Activated CD8-positive, alpha-beta memory T cell treated with anti-CD3 and anti-CD28 coated beads for 36 hours (primary cell): ENCODE results near the gene TRIM46. TPM values are rescaled to one million over a fixed set of nuclear protein-coding genes. Genes with fewer than 3 reads are reported as not detected.
"Not testable (repeated sequence)": the region's sequence is repeated elsewhere in the genome, so short reads cannot be mapped to it uniquely, and the experiment has no call there.

Experiments used
- CTCF ChIA-PET: fragments of 350-600 bp; sonication (Branson Sonifier 250); formaldehyde crosslinking; loops from one replicate; lab custom pipeline; 2021; ENCODE audit warnings: antibody characterized with exemption; lab: Charles Lee
- POLR2A ChIA-PET: fragments of 350-600 bp; sonication (Branson Sonifier 250); formaldehyde crosslinking; loops from one replicate; lab custom pipeline; 2021; ENCODE audit warnings: antibody characterized with exemption; lab: Charles Lee
- total RNA-seq, 2 experiments: library from RNA; stranded (reverse); gene quantifications; one replicate each; pipeline ENCODE4 v1.2.3, GENCODE V29; 2021

Gene TRIM46
- total RNA-seq, 2 experiments from 2014 or later: 7.3 to 7.8 TPM

DNA sequence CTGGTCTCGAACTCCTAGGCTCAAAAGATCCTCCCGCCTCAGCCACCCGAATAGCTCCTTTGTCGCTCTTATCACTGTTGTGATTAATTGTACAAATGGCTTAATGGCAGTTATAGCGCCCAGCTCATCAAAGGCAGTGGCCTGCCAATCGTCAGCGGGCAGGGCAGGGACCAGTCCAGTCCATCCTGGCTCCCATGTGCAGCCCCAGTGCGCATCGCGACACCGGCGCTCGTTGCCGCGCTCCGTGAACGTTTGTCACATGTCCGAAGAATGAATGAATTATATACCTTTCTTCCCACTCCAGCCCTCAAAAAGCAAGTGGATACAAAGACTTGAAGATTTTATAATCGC is 53.2 kb downstream of the TRIM46 start:
- POLR2A ChIA-PET: interaction anchor here (0.7 to 2.9 kb wide), 4 partner anchors 14 to 33 kb away, joined by 3 to 9 read pairs (median 6); partner anchors contain the start of gene MTX1

GRCh38 chr1:155227261-155228095 is 53.8 kb downstream of the TRIM46 start:
- POLR2A ChIA-PET: interaction anchor here (0.7 to 2.9 kb wide), 4 partner anchors 14 to 33 kb away, joined by 3 to 9 read pairs (median 6); partner anchors contain the start of gene MTX1
- CTCF ChIA-PET: interaction anchor here (1.0 to 2.2 kb wide), 10 partner anchors 13 to 142 kb away, joined by 3 to 10 read pairs (median 5); partner anchors contain the start of genes KRTCAP2, MTX1 and THBS3

More for the DNA sequence above, 53.2 kb downstream of the TRIM46 start:
- CTCF ChIA-PET: interaction anchor here (1.0 to 2.2 kb wide), 9 partner anchors 14 to 141 kb away, joined by 3 to 10 read pairs (median 5); partner anchors contain the start of genes KRTCAP2, MTX1 and THBS3

- CTCF ChIA-PET: interaction anchor here (0.8 to 2.2 kb wide), 7 partner anchors 15 to 142 kb away, joined by 3 to 9 read pairs (median 4); partner anchors contain the start of genes KRTCAP2, MTX1 and THBS3
These were observed 54.4 kb downstream of the TRIM46 start for GRCh38 chr1:155228096-155228427.

DNA sequence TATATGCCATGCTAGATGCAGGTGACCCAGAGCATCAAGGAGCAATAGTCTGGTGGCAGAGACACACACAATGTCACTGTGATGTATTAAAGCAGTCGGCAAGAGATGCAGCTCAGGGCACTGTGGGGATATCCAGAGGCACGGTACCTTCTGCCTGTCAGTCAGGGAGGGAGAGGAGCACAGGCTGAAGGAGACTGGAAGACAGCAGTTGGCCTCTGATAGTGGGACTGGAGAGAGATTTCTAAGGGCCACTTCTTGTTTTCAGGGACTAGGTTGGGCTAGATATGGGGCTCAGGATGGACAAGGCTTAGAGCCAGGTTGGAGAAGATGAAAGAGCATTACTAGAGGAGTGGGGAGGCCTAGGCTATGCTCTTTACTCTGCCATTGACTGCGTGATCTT is 57.7 kb downstream of the TRIM46 start:
- POLR2A ChIA-PET, CTCF ChIA-PET: not testable (repeated sequence)

More at GRCh38 chr1:155228096-155228427, 54.4 kb downstream of the TRIM46 start:
- POLR2A ChIA-PET: interaction anchor here (2.4 to 2.9 kb wide), 2 partner anchors 16 to 34 kb away, joined by 8 to 9 read pairs; no protein-coding TSS in a partner anchor

DNA sequence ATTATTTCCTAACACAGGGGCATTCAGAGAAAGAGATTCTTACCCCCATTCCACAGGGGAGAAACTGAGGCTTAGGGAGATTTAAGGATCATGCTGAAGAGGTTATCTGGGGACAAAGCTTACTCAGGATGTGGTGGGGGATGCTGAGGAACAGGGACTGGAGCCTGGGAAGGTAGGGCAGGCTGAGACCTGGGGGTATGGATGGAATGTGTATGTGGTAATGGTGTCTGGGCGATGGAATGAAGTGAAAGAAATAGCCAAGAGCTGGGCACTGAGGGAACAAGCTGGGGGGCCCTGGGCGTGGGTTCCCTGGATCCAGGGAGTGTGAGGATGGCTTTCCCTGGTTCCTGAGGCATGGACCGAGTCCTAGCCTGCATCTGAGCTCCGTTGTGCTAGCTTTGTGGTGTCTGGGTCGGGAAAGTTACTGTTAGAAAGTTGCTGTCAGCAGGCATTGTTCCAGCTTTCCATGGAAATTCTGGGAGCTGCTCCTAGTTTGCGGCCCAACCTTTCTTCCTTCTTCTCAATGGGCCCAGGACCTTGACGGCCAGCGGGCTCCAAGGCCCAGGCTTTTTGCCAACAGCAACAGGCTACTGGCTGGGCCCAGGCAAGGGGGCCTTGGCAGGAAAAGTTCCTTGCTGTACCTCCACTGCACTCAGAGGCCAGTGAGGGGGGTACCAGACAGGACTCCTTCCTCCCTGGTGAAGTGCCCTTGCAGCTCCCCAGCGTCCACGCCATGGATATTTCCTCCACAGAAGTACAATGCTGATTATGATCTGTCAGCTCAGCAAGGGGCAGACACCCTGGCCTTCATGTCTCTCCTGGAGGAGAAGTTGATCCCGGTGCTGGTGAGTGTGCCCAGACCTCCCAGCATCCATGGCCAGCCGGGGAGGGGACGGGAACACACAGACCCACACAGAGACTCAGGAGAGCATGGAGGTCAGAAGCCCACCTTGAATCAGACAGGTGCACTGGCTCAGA is 58.6 kb downstream of the TRIM46 start:
- CTCF ChIA-PET, POLR2A ChIA-PET: not testable (repeated sequence)

DNA sequence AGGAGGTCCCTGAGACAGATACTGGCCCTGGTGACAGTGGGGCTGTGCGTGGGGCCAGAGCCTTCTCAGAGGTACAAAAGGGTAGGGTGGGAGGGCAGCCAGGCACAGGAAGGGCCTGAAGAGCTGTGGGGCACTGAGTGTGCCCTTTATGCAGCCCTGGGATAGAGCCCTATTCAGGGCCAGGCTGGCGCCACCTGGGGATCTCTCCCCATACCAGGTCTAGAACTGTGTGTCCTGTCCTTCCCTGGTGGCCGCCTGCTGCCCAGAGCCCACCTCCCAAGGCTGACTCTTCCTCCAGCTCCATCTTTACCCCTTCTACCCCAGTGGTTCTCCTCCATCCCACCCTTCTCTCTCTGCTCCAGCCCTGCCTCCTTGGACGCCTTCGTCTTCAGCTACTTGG is 59.9 kb downstream of the TRIM46 start:
- POLR2A ChIA-PET, CTCF ChIA-PET: not testable (repeated sequence)

Other genes starting within 250 kb of the TRIM46 start
- gene PMVK, start 237.1 kb upstream of the TRIM46 start, total RNA-seq: 10 to 100 TPM; 42.6 to 44.1 TPM
- 10 to 100 TPM; 11.2 to 11.7 TPM for gene PBXIP1, start 217.8 kb upstream of the TRIM46 start, total RNA-seq
- 10 to 100 TPM; 28.7 to 30.1 TPM for gene PYGO2, start 212.1 kb upstream of the TRIM46 start, total RNA-seq
- gene SHC1, start 203.1 kb upstream of the TRIM46 start, total RNA-seq: 10 to 100 TPM; 31.2 to 36.3 TPM
- gene CKS1B, start 199.2 kb upstream of the TRIM46 start, total RNA-seq: 100 to 1,000 TPM; 136 to 137 TPM
- 10 to 100 TPM; 62.8 to 63.2 TPM for gene FLAD1, start 190.5 kb upstream of the TRIM46 start, total RNA-seq
- under 1 TPM in 1 of 2 experiments, not detected in 1; 0.61 TPM for gene LENEP, start 180.3 kb upstream of the TRIM46 start, total RNA-seq
- 10 to 100 TPM; 33.4 to 34.3 TPM for gene ZBTB7B, start 171.0 kb upstream of the TRIM46 start, total RNA-seq
- under 1 TPM in 1 of 2 experiments, not detected in 1; 0.21 TPM for gene DCST2, start 140.1 kb upstream of the TRIM46 start, total RNA-seq
- gene DCST1, start 140.0 kb upstream of the TRIM46 start, total RNA-seq: not detected
- gene ADAM15, start 122.5 kb upstream of the TRIM46 start, total RNA-seq: 10 to 100 TPM; 38.5 to 44.6 TPM
- gene EFNA4, start 110.1 kb upstream of the TRIM46 start, total RNA-seq: 1 to 10 TPM; 3.4 to 4.6 TPM
- gene EFNA3, start 95.0 kb upstream of the TRIM46 start, total RNA-seq: 1 to 10 TPM; 3.1 to 3.5 TPM
- under 1 TPM in 1 of 2 experiments, not detected in 1; 0.15 TPM for gene EFNA1, start 46.0 kb upstream of the TRIM46 start, total RNA-seq
- gene SLC50A1, start 38.0 kb upstream of the TRIM46 start, total RNA-seq: 10 to 100 TPM; 54.3 to 56.8 TPM
- 10 to 100 TPM; 31.3 to 32.0 TPM for gene DPM3, start 33.3 kb upstream of the TRIM46 start, total RNA-seq
- 100 to 1,000 TPM; 179 to 199 TPM for gene KRTCAP2, start 545 bp upstream of the TRIM46 start, total RNA-seq
- 1 to 10 TPM; 7.0 to 8.7 TPM for gene THBS3, start 34.0 kb downstream of the TRIM46 start, total RNA-seq
- gene MTX1, start 34.8 kb downstream of the TRIM46 start, total RNA-seq: 10 to 100 TPM; 70.4 to 71.1 TPM
- 10 to 100 TPM; 47.2 to 50.7 TPM for gene ENTREP3, start 81.6 kb downstream of the TRIM46 start, total RNA-seq
- 100 to 1,000 TPM; 136 to 138 TPM for gene SCAMP3, start 88.5 kb downstream of the TRIM46 start, total RNA-seq
- gene CLK2, start 99.7 kb downstream of the TRIM46 start, total RNA-seq: 10 to 100 TPM; 79.6 to 82.7 TPM
- 1 to 10 TPM; 3.4 to 3.7 TPM for gene HCN3, start 103.6 kb downstream of the TRIM46 start, total RNA-seq
- not detected for gene PKLR, start 127.6 kb downstream of the TRIM46 start, total RNA-seq
- gene FDPS, start 135.0 kb downstream of the TRIM46 start, total RNA-seq: 100 to 1,000 TPM; 233 to 253 TPM
- 10 to 100 TPM; 27.9 to 30.0 TPM for gene RUSC1, start 147.0 kb downstream of the TRIM46 start, total RNA-seq